NK-92 (cell line): ENCODE data around the gene AJUBA.
"Not testable (repeated sequence)": the region's sequence is repeated elsewhere in the genome, so short reads cannot be mapped to it uniquely, and the experiment has no call there.

Source experiments
- DNase-seq: peaks from one replicate; lab custom pipeline; 2025; ENCODE audit not compliant: unreplicated experiment; lab: John Stamatoyannopoulos, UW

Gene AJUBA

DNA sequence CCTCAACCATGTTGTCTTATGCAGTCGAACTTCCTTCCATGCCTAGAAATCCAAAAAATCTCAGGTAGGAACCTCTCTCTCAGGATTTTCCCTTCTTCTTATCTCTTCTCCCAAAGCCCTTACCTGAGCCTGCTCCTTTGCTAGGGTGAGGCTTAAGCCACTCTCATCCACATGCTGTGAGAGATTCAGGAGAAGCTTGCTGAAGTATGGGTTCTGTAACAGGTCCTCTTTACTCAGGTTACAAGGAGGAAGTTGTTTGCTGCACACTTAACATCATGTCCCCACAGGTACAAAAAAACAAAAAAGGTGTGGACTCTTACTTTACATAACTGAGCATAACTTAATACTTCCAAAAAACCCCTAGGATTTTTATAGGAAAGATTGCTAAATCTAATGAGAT is 29.9 kb downstream of the AJUBA start:
- DNase-seq: no peak

DNA sequence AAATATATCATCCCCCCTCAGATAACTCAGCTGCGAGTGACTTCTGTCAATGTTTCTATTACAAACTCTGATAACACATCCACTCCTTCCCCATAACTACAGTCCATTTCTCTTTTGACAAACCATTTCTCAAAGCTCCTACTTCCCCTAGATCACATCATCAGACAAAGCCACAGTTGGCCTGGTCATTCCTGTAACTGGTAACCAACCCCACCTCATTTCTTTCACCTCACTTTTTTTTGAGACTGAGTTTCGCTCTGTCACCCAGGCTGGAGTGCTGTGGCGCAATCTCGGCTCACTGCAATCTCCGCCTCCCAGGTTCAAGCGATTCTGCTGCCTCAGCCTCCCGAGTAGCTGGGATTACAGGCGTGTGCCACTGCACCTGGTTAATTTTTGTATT is 30.6 kb downstream of the AJUBA start:
- not testable (repeated sequence) for DNase-seq

- no peak for DNase-seq
These were observed 36.7 kb downstream of the AJUBA start for GRCh38 chr14:22945642-22946041.

DNA sequence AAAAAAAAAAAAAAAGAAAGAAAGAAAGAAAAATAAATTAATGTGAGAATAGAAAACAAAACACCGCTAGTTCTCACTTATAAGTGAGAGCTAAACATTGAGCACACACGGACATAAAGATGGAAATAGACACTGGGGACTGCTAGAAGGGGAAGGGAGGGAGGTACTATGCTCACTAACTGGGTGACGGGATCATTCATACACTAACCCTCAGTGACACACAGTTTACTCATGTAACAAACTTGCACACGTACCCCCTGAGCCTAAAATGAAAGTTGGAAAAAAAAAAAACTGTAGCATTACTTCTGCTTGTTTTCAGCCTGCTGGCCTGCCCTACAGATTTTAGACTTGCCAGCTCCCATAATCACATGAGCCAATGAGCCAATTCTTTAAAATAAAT is 42.7 kb downstream of the AJUBA start:
- no peak for DNase-seq

DNA sequence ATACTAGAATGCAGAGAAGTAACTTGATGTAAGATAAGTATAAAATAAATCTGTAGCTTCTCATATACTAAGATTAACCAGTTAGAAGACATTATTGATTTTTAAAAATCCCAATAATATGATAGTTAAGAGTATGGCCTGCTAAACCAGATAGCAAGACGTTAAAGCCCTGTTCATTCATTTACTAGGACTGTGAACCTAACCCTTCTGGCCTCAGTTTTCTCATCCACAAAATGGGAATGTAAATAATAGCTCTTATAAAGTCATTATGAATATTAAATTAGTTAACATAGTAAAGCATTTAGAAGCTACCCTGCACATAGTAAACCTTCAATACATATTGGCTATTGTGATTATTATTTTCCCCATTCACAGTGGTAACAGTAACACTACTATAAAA is 47.2 kb downstream of the AJUBA start:
- no peak for DNase-seq

- DNase-seq: no peak
These were observed 50.2 kb downstream of the AJUBA start for GRCh38 chr14:22932146-22932545.

DNA sequence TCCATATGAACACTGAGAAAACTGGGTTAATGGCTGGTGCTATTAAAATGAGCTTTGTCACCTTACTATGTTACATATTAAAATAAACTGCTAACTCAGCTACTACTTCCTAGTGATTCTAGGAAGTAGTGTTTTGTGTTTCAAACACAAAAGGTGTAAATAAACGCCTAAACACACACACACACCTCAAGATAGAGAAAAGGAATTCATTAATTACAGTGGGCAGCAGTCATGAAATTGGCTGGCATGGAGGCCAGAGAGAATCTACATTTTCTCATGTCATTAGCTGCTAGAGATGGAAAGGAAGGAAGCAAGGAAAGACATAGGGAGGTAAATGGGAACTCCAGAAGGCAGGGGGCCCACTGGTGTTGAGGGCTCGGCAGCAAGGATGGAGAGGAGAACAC is 52.4 kb downstream of the AJUBA start:
- DNase-seq: no peak

DNA sequence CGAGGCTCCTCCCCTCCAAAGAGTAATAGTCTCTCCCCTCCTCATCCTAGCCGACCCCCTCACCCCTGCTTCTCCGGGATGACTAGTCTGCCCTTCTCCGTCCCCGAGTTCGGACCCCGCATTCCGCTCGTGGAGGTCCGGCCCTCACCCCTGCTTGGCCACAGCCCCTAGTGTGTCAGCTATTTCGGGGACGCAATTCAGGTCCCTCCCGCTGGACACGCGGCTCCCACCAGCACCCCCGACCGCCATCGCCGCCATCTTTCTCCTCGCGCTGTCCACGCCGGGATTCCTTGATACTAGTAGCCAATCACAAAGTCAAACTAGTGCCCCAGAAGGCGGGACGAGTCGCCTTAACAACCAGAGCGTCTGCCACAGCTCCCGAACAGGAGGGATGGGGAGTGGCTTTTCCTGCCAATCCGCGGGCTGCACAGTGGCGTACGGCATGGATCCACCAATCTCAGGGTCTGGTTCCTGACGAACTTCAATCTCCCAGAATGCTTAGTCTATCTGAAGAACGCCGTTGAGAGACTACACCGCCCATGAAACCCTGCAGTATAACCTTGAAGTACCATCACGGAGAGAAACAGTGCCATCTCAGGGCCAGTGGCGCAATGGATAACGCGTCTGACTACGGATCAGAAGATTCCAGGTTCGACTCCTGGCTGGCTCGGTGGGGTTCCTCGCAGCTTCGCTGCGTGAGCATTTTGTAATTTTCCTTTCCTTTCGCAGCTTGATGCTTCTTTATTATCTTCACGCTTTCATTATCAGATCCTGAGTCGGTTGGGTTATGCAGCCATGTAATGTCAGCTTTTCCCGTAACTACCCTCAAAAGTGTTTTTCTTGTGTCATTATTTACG is 53.0 kb downstream of the AJUBA start, which contains the start of gene PRMT5:
Gene PRMT5, minus strand, starts transcription at position 273 of the 857 bp plus-strand sequence. Its CDS starts 15 bp downstream, at position 258.
- peak; percentile 91 for DNase-seq

DNA sequence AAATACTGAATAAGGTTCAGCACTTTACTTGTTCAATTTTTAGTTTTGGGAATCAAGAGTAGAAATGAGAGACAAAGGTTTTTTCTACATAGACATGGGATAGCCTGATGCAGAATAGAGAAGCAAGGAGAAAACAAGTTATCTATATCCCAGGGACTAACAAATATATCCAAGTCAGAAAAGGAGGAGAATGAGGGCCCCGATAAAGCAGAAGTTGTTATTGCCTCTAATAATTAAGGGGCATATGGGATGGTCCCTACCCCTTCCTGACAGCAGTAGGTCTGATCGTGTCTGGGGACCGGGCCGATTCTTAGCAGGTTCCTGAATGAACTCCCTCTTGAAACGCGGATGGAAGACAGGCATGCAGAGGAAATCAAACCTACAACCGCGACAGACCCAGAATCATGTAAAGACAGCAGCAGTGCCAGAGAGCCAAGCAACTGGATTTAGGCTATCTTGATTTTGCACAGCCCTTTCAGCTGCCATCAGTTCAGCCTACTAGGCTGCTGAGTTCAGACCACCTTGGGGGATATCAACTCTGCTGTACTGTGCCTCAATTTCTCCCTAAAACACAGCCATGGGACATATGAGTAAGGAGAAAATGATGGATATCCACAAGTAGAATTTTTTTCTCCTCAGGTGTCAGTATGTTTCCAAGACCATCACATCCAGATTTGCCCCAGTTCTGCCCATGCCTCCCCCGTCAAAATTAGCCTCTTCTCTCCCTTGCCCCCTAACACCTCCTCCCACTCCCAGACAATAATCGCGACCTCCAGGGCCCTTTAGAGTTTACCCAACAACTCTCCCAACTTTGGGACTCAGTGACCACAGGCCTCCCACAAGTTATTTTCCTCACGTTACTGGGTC is 53.9 kb downstream of the AJUBA start:
- no peak for DNase-seq

DNA sequence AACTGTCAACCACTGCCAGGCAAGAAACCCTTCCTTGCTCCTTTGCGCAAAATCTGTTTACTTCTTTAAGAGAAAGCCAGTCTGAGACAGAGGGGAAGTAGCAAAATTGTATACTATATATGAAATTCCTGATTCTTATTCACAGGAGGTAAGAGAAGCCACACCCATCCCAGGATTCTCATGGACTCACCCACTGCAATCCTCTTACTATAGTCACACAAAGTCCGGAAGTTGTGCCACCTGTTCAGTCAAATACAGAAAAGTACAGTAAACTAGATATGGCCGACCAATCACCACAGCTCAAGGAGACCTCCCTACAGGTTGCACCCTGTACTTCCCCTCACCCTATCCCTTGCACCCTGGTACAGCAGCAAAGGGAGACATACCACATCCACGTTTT is 56.0 kb downstream of the AJUBA start:
- no peak for DNase-seq

GRCh38 chr14:22925513-22925912 is 56.8 kb downstream of the AJUBA start:
- DNase-seq: no peak

DNA sequence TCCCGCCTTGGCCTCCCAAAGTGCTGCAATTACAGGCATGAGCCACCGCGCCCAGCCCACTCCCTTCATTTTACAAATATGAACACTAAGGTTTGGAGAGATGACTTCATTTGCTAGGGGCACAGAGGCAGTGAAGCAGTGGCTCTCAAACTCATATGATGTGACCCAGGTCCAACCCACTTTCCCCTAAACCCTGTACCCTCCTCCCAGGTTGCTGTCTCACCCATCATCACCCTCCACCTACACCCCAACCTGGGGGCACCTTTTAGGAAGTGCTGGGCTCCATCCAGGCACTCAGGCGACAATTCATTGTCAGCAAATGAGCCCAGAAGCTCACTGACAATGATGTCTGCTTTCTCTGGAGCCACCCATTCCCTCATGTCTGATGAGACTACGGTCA is 58.6 kb downstream of the AJUBA start:
- no peak for DNase-seq

DNA sequence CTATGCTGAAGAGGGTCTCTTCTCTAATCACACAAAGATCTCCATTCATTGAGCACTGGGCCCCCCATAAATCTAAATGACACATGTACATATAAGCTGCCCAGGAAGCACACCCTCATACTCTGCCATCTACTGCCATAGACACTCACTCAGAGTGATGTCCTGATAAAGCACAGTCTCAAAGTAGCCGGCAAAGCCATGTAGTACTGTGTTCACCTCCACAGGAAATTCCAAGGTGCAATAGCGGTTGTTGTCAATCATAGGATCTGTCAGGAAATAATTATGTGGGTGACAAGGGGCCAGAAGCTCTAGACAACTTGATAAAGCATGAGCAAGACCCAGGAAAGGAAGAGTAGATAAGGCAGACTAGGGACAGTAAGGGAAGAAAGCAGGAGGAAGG is 60.1 kb downstream of the AJUBA start:
- no peak for DNase-seq
